GM23248 (cell line): ENCODE measurements around the gene MYO1A. TPM values are rescaled to one million over a fixed set of nuclear protein-coding genes. Genes with fewer than 3 reads are reported as not detected.

ENCODE experiments used
- DNase-seq: peaks from one replicate; pipeline ENCODE4 v3.0.0-alpha.2; 2015
- H2AFZ ChIP-seq: fragments of 200-600 bp; sonication (generic); 2 replicates; pipeline ENCODE4 v1.6.1; 2016; ENCODE audit warnings: antibody characterized with exemption
- H3F3A ChIP-seq: fragments of 200-600 bp; sonication (generic); 2 replicates; pipeline ENCODE4 v1.6.1; 2016; ENCODE audit warnings: mild to moderate bottlenecking, antibody characterized with exemption, mixed run types; ENCODE audit not compliant: insufficient read depth
- H3K27ac ChIP-seq: fragments of 200-600 bp; sonication (generic); 2 replicates; pipeline ENCODE4 v1.5.1; 2016; ENCODE audit warnings: mild to moderate bottlenecking
- H3K27me3 ChIP-seq: fragments of 200-600 bp; sonication (generic); replicated peaks from 2 replicates; pipeline ENCODE4 v1.6.1; 2016; ENCODE audit warnings: mild to moderate bottlenecking; ENCODE audit not compliant: insufficient read depth
- H3K36me3 ChIP-seq: fragments of 200-600 bp; sonication (generic); 2 replicates; pipeline ENCODE4 v1.6.1; 2016; ENCODE audit warnings: low read depth, mild to moderate bottlenecking
- H3K4me1 ChIP-seq: fragments of 200-600 bp; sonication (generic); 2 replicates; pipeline ENCODE4 v1.6.1; 2016; ENCODE audit warnings: mild to moderate bottlenecking; ENCODE audit not compliant: insufficient read depth
- H3K4me2 ChIP-seq: fragments of 200-600 bp; sonication (generic); one replicate; pipeline ENCODE4 v1.6.1; 2016; ENCODE audit warnings: mild to moderate bottlenecking; ENCODE audit not compliant: unreplicated experiment
- H3K4me3 ChIP-seq: fragments of 200-600 bp; sonication (generic); 2 replicates; pipeline ENCODE4 v1.5.1; 2016; ENCODE audit warnings: mild to moderate bottlenecking
- H3K79me2 ChIP-seq: fragments of 200-600 bp; sonication (generic); 2 replicates; pipeline ENCODE4 v1.6.1; 2016; ENCODE audit warnings: mild to moderate bottlenecking; ENCODE audit not compliant: insufficient read depth
- H3K9ac ChIP-seq: fragments of 200-600 bp; sonication (generic); 2 replicates; pipeline ENCODE4 v1.6.1; 2016; ENCODE audit warnings: mild to moderate bottlenecking
- H3K9me2 ChIP-seq: fragments of 200-600 bp; sonication (generic); 2 replicates; pipeline ENCODE4 v1.6.1; 2016; ENCODE audit warnings: mixed run types, mild to moderate bottlenecking, moderate library complexity; ENCODE audit not compliant: insufficient read depth
- H3K9me3 ChIP-seq: fragments of 200-600 bp; sonication (generic); one replicate; pipeline ENCODE4 v1.6.1; 2017; ENCODE audit warnings: low read depth
- H4K20me1 ChIP-seq: fragments of 200-600 bp; sonication (generic); 2 replicates; pipeline ENCODE4 v1.6.0; 2016; ENCODE audit not compliant: insufficient read depth
- EZH2 ChIP-seq: fragments of 200-600 bp; sonication (generic); IDR thresholded peaks from 2 replicates; pipeline ENCODE4 v1.6.1; 2018; ENCODE audit warnings: antibody characterized with exemption, mild to moderate bottlenecking; ENCODE audit not compliant: insufficient read depth, poor library complexity, severe bottlenecking
- EZH2phosphoT487 ChIP-seq: fragments of 200-600 bp; sonication (generic); IDR thresholded peaks from 2 replicates; pipeline ENCODE4 v1.6.1; 2018; ENCODE audit warnings: antibody characterized with exemption, moderate library complexity, mild to moderate bottlenecking, low read depth; ENCODE audit not compliant: insufficient read depth
- WGBS, 2 experiments: methylation state at CpG; one replicate each; pipeline ENCODE4 v1.1.6; 2015 to 2017; ENCODE audit warnings: low lambda C conversion rate in 2 of 2, low coverage in 1 of 2; ENCODE audit errors: missing lambda C conversion rate in 2 of 2; 5-methylcytosine and 5-hydroxymethylcytosine counted together
- in situ Hi-C: fragments of 300-500 bp; cut with MboI; formaldehyde crosslinking; loops from 2 replicates; pipeline ENCODE4 v1.15.0; 2020
- polyA plus RNA-seq: library from polyadenylated mRNA; unstranded; fragments of >200 nt; fragmentation: Nextera tagmentation; extraction: Ambion mirVana; gene quantifications from 2 replicates; pipeline ENCODE4 v1.2.1, GENCODE V29; 2016
- total RNA-seq: library from RNA; depleted of rRNA; stranded (reverse); fragments of >200 nt; shearing (Covaris generic); gene quantifications from 2 replicates; pipeline ENCODE4 v1.2.3, GENCODE V29; 2014

MYO1A gene
- total and polyA plus RNA-seq, 2 experiments from 2014 or later = not detected

DNA sequence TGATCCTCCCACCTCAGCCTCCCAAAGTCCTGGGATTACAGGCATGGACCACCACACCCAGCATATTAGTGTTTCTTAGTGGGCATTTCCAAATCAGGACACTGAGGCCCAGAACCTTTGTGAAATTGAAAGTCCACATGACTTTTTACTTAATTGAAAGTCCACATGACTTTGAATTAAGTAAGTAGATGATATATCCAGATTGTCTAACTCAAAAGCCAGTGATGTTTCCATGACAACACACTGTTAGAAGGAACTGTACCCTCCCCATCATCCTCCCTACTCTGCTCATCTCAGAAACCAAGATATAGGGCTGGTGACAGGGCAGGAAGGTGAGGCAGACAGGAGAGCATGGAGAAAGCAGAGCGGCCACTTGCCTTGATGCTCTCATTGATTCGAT is 7.2 kb downstream of the MYO1A start:
- Histone ChIP-seq H3K9me3 (no peaks in the 10 kb centered on the region), H3K9ac (no peak overlapping the region), H3K4me2 (no peak overlapping the region), H3K27me3 (peaks cover 44% of the 10 kb centered on the region), H3K9me2 (no peaks in the 10 kb centered on the region), H3K4me3 (no peak overlapping the region), H3K36me3 (no peaks in the 10 kb centered on the region), H3K27ac (no peak overlapping the region), H2AFZ (no peak overlapping the region), H3K79me2 (no peaks in the 10 kb centered on the region), H3F3A (no peaks in the 10 kb centered on the region), H3K4me1 (0 out of 2 replicates have a peak, but pooled peaks cover 1% of the 10 kb centered on the region), H4K20me1 (no peaks in the 10 kb centered on the region)
- no peak for TF ChIP-seq EZH2
- TF ChIP-seq EZH2phosphoT487 = no peak
- in situ Hi-C loops = no loop called here
- no peak for DNase-seq
- 80 to 93% methylated on average over 2 of the region's 2 CpGs for WGBS, 2 experiments

DNA sequence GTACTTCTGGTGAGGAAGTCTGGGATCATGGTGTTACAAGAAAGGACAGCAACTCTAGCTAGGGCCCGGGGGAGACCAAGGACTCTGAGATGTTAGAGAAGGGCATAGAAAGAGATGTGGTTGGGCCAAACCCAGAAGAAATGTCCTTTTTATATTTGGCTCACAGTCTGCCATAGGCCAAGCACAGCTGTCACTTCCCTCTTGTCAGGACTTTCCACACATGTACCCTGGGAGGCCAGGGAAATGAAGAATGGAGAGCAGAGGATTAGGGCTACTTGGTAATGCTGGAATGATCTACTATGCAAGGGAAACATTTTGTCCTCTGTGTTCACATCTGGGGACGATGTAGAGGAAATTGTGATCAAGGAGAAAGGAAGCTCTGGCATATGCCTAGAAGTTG is 9.2 kb downstream of the MYO1A start:
- Histone ChIP-seq H3K9me2 (no peaks in the 10 kb centered on the region), H3F3A (no peaks in the 10 kb centered on the region), H3K4me2 (no peak overlapping the region), H3K27ac (no peak overlapping the region), H3K36me3 (no peaks in the 10 kb centered on the region), H3K9ac (no peak overlapping the region), H3K79me2 (no peaks in the 10 kb centered on the region), H3K4me3 (no peak overlapping the region), H4K20me1 (no peaks in the 10 kb centered on the region), H3K4me1 (no peaks in the 10 kb centered on the region), H3K27me3 (peaks cover 40% of the 10 kb centered on the region), H2AFZ (no peak overlapping the region), H3K9me3 (no peaks in the 10 kb centered on the region)
- in situ Hi-C loops = no loop called here
- no peak for DNase-seq
- TF ChIP-seq EZH2phosphoT487 (no peak), EZH2 (no peak)
- WGBS, 2 experiments = 39 to 44% methylated on average over 2 of the region's 2 CpGs

GRCh38 chr12:57040211-57040610 is 9.7 kb downstream of the MYO1A start:
- Histone ChIP-seq H3K36me3 (no peaks in the 10 kb centered on the region), H3K4me3 (no peak overlapping the region), H3K4me2 (no peak overlapping the region), H3K27ac (no peak overlapping the region), H3K9me3 (no peaks in the 10 kb centered on the region), H3K27me3 (peaks cover 40% of the 10 kb centered on the region), H4K20me1 (no peaks in the 10 kb centered on the region), H3K9ac (no peak overlapping the region), H3K9me2 (no peaks in the 10 kb centered on the region), H3K79me2 (no peaks in the 10 kb centered on the region), H3K4me1 (no peaks in the 10 kb centered on the region), H3F3A (no peaks in the 10 kb centered on the region), H2AFZ (no peak overlapping the region)
- DNase-seq = no peak
- TF ChIP-seq EZH2 (no peak), EZH2phosphoT487 (no peak)
- in situ Hi-C loops = no loop called here
- WGBS, 2 experiments = 50 to 56% methylated on average over 4 of the region's 4 CpGs

DNA sequence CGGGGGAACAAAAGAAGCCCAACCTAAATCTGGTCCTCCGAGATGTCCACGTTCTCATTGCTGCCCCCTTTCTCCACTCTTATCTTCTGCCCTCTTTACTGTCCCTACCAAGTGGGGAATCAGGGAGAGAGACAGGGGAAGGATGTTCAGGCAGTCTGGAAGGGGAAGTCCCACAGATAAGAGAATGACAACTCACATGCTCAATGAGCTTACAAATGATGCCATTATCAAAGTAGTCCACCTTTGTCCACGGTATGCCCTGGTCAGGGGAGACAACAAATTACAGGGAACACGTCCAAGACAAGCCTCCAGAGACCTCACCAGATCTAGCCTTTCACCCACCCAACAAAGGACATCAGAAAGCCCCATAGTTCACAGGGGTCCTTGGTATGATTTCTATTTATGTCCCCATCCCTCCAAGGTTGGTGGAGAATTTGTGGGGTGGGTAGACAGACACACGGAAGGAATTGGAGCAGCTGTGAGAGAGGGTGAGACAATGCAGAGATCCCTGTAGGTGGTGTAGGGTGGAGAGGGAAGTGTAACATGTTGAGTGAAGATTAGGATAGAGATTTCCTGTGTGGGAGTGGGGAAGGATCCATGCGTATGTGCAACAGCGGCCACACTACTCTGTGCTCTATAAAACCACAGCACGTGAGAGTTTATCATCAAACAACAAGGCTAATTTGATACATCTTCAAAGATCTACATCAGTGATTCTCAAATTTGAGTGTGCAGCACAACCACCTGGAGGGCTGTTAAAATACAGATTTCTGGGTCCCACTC is 10.7 kb downstream of the MYO1A start:
- DNase-seq = no peak
- H3K4me2 ChIP-seq = no peak overlapping the region
- H3K4me1 ChIP-seq = no peaks in the 10 kb centered on the region
- H3K9ac ChIP-seq = no peak overlapping the region
- no peaks in the 10 kb centered on the region for H3K9me3 ChIP-seq
- H3K36me3 ChIP-seq = no peaks in the 10 kb centered on the region
- no peaks in the 10 kb centered on the region for H3K79me2 ChIP-seq
- H3K27me3 ChIP-seq = peaks cover 40% of the 10 kb centered on the region
- no peak overlapping the region for H3K27ac ChIP-seq
- TF ChIP-seq EZH2phosphoT487 = no peak
- TF ChIP-seq EZH2 = no peak
- H3K9me2 ChIP-seq = no peaks in the 10 kb centered on the region
- H3K4me3 ChIP-seq = no peak overlapping the region
- no peak overlapping the region for H2AFZ ChIP-seq
- H4K20me1 ChIP-seq = no peaks in the 10 kb centered on the region
- in situ Hi-C loops = no loop called here
- H3F3A ChIP-seq = no peaks in the 10 kb centered on the region
- 66 to 67% methylated on average over 9 of the region's 9 CpGs for WGBS, 2 experiments

- Histone ChIP-seq H3K9me3 (no peaks in the 10 kb centered on the region), H3K4me3 (no peak overlapping the region), H3K4me2 (no peak overlapping the region), H3K27ac (no peak overlapping the region), H4K20me1 (no peaks in the 10 kb centered on the region), H3F3A (no peaks in the 10 kb centered on the region), H3K27me3 (peaks cover 49% of the 10 kb centered on the region), H3K4me1 (no peaks in the 10 kb centered on the region), H3K9me2 (no peaks in the 10 kb centered on the region), H3K36me3 (no peaks in the 10 kb centered on the region), H3K9ac (no peak overlapping the region), H3K79me2 (no peaks in the 10 kb centered on the region), H2AFZ (no peak overlapping the region)
- no peak for DNase-seq
- WGBS, 2 experiments = 58 to 60% methylated on average over 3 of the region's 3 CpGs
- TF ChIP-seq EZH2 (no peak), EZH2phosphoT487 (no peak)
- in situ Hi-C loops = no loop called here
Observed at GRCh38 chr12:57037264-57037663, 12.7 kb downstream of the MYO1A start.
